AG09309 (cell line): Measurements from ENCODE around the gene NUP210.
A peak's percentile ranks its signal among the peaks of the same experiment; 100 is the strongest.
"Not testable (repeated sequence)": the region's sequence is repeated elsewhere in the genome, so short reads cannot be mapped to it uniquely, and the experiment has no call there.

Source experiments
- DNase-seq: peaks from one replicate; pipeline ENCODE4 v3.0.0-alpha.2; 2010; ENCODE audit warnings: low read depth
- H3K4me3 ChIP-seq: 2 replicates; pipeline ENCODE4 v1.5.1; 2011; ENCODE audit warnings: mild to moderate bottlenecking, low read depth, low read length, moderate library complexity; ENCODE audit not compliant: control insufficient read depth
- TF ChIP-seq, protein P1 (sequence below): IDR thresholded peaks from 2 replicates; pipeline ENCODE4 v1.5.1; 2011; ENCODE audit warnings: mild to moderate bottlenecking, low read depth, low read length, inconsistent platforms; ENCODE audit not compliant: insufficient read depth, control insufficient read depth; ENCODE audit errors: missing control alignments

The NUP210 gene

DNA sequence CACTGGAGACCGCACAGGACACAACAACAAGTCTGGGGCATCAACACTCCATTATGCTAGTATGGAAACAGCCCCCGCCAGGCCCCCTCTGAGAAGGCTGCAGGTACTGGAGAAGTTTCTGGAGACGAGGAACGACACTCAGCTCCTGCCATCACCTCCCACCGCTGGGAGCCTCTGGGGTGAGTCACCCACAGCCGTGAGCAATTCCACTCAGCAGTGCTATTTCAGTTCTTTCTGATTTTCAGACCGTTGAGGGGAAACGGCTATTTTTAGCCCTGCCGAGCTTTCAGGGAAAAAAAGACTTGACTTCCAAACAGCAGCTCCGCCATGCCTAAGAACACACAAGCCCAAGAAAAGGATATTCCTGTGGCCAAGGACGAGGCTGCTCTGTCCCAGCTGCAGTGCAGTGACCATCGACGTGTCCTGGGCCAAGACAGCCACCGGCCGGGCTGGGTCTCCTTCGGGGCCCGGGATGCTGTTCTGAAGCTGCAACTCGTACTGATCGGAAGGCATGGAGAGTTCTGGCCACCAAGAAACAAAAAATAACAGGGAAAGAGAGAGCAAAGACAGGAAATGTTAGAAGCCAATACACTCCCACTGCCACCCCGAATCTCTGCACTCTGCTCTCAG lies 40.8 kb downstream of the NUP210 start:
- peak; percentile 41 for DNase-seq
- TF ChIP-seq, protein P1, sequence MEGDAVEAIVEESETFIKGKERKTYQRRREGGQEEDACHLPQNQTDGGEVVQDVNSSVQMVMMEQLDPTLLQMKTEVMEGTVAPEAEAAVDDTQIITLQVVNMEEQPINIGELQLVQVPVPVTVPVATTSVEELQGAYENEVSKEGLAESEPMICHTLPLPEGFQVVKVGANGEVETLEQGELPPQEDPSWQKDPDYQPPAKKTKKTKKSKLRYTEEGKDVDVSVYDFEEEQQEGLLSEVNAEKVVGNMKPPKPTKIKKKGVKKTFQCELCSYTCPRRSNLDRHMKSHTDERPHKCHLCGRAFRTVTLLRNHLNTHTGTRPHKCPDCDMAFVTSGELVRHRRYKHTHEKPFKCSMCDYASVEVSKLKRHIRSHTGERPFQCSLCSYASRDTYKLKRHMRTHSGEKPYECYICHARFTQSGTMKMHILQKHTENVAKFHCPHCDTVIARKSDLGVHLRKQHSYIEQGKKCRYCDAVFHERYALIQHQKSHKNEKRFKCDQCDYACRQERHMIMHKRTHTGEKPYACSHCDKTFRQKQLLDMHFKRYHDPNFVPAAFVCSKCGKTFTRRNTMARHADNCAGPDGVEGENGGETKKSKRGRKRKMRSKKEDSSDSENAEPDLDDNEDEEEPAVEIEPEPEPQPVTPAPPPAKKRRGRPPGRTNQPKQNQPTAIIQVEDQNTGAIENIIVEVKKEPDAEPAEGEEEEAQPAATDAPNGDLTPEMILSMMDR: no peak
- peak overlapping the region; percentile 12 for H3K4me3 ChIP-seq

DNA sequence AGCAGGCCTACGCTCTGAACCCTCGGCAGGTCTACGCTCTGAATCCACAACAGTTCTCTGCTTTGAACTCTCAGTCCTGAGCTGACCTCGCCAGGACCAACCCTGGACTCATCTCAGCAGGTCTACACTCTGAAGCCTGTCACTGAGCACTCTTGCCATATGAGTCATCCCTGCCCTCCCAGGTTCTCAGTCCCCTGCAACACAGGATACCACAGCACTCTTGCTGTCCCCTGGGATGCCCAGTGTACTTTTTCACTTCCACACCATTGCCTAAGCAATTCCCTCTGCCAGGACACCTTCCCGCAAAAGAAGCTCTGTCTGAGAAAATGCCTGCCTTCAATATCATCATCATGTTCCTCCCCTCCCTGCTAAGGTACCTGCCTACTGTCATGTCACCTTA lies 42.0 kb downstream of the NUP210 start:
- DNase-seq: no peak
- no peak overlapping the region for H3K4me3 ChIP-seq
- TF ChIP-seq, protein P1: no peak

DNA sequence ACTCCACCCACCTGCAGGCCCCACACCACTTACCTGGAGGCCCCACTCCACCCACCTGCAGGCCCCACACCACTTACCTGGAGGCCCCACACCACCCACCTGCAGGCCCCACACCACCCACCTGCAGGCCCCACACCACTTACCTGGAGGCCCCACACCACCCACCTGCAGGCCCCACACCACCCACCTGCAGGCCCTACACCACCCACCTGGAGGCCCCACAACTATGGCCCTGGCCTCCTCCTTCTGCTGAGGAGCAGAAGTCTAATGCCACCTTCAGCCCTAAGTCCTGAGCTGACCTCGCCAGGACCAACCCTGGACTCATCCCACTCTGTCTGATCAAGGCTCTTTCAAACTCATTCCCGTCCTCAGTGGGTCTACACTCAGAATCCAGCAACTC lies 42.4 kb downstream of the NUP210 start:
- not testable (repeated sequence) for DNase-seq, H3K4me3 ChIP-seq

DNA sequence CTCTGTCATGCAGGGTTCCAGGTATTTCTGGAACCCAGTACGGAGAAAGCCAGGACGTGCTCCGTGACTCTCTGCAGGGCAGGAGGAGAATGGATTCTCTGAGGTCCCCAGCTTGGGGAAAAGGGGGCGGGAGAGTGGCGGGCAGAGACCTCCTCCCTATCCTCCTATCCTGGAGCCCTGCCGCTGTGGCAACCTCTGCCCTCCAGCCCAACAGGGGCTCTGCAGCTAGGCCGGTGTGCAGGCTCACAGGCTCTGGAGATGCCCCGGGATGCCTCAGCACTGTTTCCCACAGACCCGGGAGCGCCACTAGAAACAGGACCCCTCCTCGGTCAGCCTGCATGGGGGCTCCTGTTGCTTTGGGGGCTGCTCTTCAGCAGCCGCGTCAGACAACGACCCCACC lies 43.1 kb downstream of the NUP210 start:
- H3K4me3 ChIP-seq: no peak overlapping the region
- TF ChIP-seq, protein P1: no peak
- no peak for DNase-seq

DNA sequence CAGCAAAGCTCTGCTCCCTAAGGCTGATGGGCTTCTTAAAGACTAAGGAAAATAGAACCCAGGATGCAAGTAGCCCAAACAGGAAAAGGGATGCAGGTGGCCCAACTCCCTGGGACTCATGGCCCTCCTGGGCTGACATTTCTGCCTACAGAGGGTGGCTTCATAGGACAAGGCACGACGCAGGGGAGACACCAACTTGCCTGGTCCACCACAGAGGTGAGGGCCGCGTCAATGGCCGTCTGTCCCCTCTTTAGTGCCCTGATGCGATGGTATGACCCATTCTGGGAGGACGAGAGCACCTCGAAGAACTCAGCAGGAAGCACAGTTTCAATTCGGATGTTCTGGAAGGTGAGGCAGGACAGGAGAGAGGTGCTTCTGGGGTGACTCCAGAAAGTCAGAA lies 44.0 kb downstream of the NUP210 start:
- no peak for DNase-seq
- TF ChIP-seq, protein P1: no peak

DNA sequence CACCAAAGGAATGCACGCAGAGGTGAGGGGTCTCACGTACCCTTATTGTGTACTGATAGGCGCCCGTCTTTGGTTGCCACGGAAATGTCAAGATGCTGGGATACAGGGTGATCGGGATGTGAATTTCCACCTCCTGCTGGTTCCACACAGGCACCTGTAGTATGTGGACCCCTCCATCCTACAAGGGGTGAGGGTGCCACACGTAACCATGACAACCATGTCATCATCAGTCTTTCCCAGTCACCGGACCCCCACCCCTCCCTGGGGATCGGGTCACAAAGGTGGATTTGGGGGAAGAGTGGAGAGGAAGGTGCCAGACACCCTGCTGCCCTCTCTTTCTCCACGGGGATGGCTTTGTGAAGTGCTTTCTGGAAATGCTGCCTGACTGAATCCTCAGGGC lies 44.7 kb downstream of the NUP210 start:
- TF ChIP-seq, protein P1: no peak
- no peak for DNase-seq
- no peak overlapping the region for H3K4me3 ChIP-seq

More for the DNA sequence above, 44.0 kb downstream of the NUP210 start:
- H3K4me3 ChIP-seq: no peak overlapping the region

GRCh38 chr3:13373975-13374586 lies 46.0 kb downstream of the NUP210 start:
- TF ChIP-seq, protein P1: no peak
- no peak for DNase-seq
- no peak overlapping the region for H3K4me3 ChIP-seq
